ENCODE data around the gene ATL1. TPM values are rescaled to one million over a fixed set of nuclear protein-coding genes. Genes with fewer than 3 reads are reported as not detected.

Gene ATL1
- total and polyA plus RNA-seq, 2 of the 13 experiments (the other 11 are each of a cell fraction or from before 2014, with no cell fraction given), result 0.60 to 0.65 TPM

GRCh38 chr14:50667996-50668825 is 108.3 kb downstream of the ATL1 start, which contains the start of gene SAV1 (continued):
- TF ChIP-seq ZNF18 (CRISPR knock-in tag; IDR thresholded peaks at IDR 0.05; ENCODE audit: insufficient replicate concordance), result no peak
- no peak for TF ChIP-seq ZNF646 (CRISPR knock-in tag; IDR thresholded peaks at IDR 0.05)
- peak; percentile 78; the same call in 1 of the 2 replicates for TF ChIP-seq ZNF543 (CRISPR knock-in tag; IDR thresholded peaks at IDR 0.05)
- TF ChIP-seq HHEX (CRISPR knock-in tag; IDR thresholded peaks at IDR 0.05), result no peak
- no peak for TF ChIP-seq ZNF672 (CRISPR knock-in tag; IDR thresholded peaks at IDR 0.05)
- peak; percentile 66; the same call in 1 of the 2 replicates for TF ChIP-seq ZNF414 (CRISPR knock-in tag; IDR thresholded peaks at IDR 0.05)
- no peak for TF ChIP-seq ATRX (CRISPR knock-in tag; IDR thresholded peaks at IDR 0.05; ENCODE audit: borderline replicate concordance)
- TF ChIP-seq SP5 (CRISPR knock-in tag; IDR thresholded peaks at IDR 0.05; ENCODE audit: borderline replicate concordance, low read depth), result no peak
- TF ChIP-seq ZNF142 (CRISPR knock-in tag; IDR thresholded peaks at IDR 0.05), result no peak
- no peak for TF ChIP-seq ZNF652 (CRISPR knock-in tag; IDR thresholded peaks at IDR 0.05; ENCODE audit: borderline replicate concordance, low read depth)
- 0 out of 2 replicates have a peak, but pooled peaks have one; percentile 26 for TF ChIP-seq PPARG (CRISPR knock-in tag; conservative IDR thresholded peaks at IDR 0.05)
- peak; percentile 56; the same call in 1 of the 2 replicates for TF ChIP-seq KMT2B (CRISPR knock-in tag; IDR thresholded peaks at IDR 0.05)
- no peak for TF ChIP-seq ZNF460 (CRISPR knock-in tag; IDR thresholded peaks at IDR 0.05; ENCODE audit: borderline replicate concordance)
- TF ChIP-seq POLR2G (IDR thresholded peaks at IDR 0.05; ENCODE audit: low read depth, low read length), result peak; percentile 95

Measured in HepG2 (cell line).